Measurements from ENCODE around the gene STK11.

Gene STK11

DNA sequence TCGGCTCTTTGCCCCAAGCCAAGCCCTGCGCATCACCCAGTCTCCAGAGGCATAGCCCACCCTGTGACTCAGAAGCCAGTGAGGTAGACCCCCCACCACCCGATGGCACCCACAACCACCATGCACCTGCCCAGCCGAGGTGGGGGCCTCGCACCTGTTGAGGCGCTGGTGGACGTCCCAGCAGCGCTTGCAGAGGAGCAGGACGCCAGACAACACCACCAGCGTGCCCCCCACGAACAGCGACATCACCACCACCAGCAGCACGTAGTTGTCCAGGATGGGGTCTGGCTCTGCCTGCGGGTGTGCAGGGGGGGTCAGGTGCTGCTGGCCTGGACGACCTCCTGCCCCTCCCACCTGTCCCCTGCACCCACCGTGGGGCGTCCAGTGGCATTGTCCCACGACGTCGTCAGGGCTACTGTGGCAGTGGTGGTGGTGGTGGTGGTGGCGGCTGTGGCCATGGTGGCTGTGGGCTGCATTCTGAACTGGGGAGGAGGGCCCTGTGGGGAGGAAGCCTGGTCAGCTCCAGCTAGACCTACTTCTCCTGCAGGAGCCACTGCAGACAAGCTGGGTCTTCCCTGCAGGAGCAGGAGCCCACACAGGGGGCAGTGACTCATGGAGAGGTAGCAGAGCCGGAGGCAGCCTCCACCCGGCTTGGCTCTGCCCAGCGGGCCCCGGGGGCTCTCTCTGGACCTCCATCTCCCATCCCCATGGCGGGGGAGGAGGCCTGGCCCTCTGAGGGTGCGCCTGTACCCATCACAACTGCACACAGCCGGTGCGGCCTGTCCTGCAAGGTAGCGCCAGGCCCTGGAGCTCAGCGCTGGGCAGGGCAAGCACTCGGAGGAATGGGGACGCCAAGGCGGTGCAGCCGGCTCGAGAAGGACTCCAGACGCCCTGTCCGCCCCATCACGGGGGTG is 30.3 kb downstream of the STK11 start:
- H3K4me3 ChIP-seq (replicated peaks; ENCODE audit: low read depth, low read length) = peak overlapping the region; percentile 73
- DNase-seq (ENCODE audit: extremely low read depth, low read depth) = no peak
- TF ChIP-seq, protein P1, sequence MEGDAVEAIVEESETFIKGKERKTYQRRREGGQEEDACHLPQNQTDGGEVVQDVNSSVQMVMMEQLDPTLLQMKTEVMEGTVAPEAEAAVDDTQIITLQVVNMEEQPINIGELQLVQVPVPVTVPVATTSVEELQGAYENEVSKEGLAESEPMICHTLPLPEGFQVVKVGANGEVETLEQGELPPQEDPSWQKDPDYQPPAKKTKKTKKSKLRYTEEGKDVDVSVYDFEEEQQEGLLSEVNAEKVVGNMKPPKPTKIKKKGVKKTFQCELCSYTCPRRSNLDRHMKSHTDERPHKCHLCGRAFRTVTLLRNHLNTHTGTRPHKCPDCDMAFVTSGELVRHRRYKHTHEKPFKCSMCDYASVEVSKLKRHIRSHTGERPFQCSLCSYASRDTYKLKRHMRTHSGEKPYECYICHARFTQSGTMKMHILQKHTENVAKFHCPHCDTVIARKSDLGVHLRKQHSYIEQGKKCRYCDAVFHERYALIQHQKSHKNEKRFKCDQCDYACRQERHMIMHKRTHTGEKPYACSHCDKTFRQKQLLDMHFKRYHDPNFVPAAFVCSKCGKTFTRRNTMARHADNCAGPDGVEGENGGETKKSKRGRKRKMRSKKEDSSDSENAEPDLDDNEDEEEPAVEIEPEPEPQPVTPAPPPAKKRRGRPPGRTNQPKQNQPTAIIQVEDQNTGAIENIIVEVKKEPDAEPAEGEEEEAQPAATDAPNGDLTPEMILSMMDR (IDR thresholded peaks at IDR 0.05; ENCODE audit: low read depth, low read length, missing control alignments) = no peak

DNA sequence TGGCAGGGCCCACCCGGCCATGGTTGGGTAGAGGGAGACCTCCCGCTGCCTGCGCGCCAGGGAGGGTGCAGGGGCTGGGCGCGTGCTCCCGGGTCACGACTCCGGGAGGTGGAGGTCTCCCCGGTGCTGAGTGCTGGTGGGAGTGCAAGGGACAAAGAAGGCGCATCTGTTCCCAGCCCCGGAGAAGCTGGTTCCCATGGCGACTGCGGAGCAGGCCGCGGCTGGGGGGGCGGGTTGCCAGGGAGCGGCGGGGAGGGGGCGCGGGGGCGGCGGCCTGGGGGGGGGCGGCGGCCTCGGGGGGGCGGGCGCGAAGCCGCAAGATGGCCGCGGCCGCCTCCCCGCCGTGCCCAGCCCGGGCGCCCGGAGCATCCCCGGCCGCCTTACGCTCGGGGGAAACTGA is 31.0 kb downstream of the STK11 start:
- TF ChIP-seq, protein P1 (IDR thresholded peaks at IDR 0.05; ENCODE audit: low read depth, low read length, missing control alignments) = no peak
- peak overlapping the region; percentile 73 for H3K4me3 ChIP-seq (replicated peaks; ENCODE audit: low read depth, low read length)
- DNase-seq (ENCODE audit: extremely low read depth, low read depth) = no peak

DNA sequence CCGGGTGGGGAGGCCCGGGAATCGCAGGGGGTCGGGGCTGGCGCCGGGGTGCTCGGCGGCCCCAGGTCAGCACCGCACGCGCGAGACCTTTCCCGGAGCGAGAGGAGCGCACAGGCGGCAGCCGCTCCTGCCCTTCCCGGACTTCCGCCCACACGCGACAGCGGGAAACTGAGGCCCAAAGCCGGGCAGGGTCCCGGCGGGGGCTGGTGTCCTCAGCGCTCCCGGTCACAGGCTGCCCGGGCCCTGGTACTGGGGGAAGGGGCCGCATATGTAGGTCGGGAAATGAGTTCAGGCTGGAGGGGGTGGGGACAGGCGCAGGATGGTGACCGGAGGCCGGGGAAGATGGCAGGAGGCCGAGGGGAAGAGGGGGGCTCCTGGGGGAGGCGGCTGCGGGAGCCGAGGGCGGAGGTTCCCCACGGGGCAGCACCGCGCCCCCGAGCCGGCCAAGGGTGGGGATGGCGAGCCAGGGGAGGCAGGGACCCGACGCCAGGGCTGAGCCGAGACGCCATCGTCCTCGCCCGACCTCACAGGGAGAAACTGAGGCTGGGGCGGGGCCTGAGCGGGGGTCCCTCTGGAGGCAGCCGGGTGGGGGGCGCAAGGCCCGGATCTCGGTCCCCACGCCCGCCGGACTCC is 31.6 kb downstream of the STK11 start:
- no peak for DNase-seq (ENCODE audit: extremely low read depth, low read depth)
- H3K4me3 ChIP-seq (replicated peaks; ENCODE audit: low read depth, low read length) = peak overlapping the region; percentile 73
- TF ChIP-seq, protein P1 (IDR thresholded peaks at IDR 0.05; ENCODE audit: low read depth, low read length, missing control alignments) = no peak

DNA sequence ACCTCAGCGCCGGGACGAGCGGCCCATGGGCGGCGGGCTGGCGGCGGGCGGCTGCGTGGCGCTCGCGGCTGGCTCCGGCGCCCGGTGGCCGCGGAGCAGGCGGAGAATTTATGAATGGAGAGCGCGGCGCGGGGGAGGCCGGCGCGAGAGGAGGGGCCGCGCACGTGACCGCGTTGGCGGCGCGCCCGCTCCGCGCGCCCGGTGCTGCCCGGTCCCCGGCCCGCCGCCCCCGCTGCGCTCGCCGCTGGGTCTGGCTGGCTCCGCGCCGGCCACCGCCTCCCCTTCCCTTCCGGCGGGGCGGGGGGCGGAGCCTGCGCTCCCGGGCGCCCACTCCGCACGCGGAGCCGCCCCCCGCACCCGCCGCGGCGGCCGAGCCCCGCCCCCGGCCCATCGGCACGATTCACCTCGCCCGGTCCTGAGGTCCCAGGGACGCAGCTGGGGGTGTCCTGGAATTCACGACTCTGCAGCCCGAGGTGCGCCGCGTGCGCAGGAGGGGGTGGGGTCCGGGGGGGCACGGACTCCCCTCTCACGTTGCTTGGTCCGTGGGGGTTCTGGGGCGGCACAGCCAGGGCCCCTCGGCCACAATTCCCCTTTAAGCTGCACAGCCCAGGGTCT is 32.3 kb downstream of the STK11 start, which contains the start of gene CBARP:
TSS of gene CBARP (minus strand) at position 252 of the 615 bp plus-strand sequence. CDS start 1,905 bp downstream, outside the sequence.
- DNase-seq (ENCODE audit: extremely low read depth, low read depth) = no peak
- TF ChIP-seq, protein P1 (IDR thresholded peaks at IDR 0.05; ENCODE audit: low read depth, low read length, missing control alignments) = no peak
- peak within 1 kb of the TSS; percentile 73 for H3K4me3 ChIP-seq (replicated peaks; ENCODE audit: low read depth, low read length)

DNA sequence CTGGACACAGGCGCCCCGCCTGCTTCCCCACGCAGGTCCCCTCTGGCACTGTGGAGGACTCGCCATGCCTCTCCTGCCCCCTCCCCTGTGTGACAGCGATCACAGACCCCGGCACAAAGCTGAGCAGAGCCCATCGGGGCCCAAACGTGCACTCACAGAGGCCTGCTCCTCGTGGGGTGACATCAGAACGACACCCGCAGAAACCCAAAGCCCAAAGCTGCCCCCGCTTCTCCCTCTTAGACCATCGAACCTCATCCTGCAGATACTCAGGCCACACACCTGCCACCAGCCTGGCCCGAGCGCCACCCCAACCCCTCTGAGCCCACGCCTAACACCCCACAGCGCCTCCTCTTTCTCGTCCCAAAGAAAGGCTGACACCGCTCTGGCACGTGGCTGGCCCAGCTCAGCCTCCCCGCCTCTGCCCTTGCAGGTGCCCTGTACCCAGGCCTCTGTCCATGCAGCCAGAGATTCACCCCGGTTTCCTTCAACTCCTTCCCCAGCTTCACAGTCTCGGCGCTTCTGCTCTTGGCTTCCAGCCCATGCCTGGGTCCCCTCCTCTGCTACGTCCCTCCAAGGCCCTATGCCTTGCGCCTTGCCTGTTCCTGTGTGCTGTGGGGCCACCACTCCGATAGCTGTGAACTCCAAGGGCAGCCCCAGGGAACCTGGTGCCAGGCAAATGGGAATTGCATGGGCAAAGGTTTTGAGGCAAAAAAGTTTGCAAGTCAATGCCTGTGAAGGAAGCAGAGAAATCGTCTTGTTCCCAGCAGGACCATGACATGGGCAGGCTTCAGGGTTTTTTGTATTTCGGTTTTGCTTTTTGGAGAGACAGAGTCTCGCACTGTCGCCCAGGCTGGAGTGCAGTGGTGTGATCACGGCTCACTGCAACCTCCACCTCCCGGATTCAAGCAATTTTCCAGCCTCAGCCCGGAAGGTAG is 33.1 kb downstream of the STK11 start:
- no peak for DNase-seq (ENCODE audit: extremely low read depth, low read depth)
- peak overlapping the region; percentile 32 for H3K4me3 ChIP-seq (replicated peaks; ENCODE audit: low read depth, low read length)
- TF ChIP-seq, protein P1 (IDR thresholded peaks at IDR 0.05; ENCODE audit: low read depth, low read length, missing control alignments) = no peak

DNA sequence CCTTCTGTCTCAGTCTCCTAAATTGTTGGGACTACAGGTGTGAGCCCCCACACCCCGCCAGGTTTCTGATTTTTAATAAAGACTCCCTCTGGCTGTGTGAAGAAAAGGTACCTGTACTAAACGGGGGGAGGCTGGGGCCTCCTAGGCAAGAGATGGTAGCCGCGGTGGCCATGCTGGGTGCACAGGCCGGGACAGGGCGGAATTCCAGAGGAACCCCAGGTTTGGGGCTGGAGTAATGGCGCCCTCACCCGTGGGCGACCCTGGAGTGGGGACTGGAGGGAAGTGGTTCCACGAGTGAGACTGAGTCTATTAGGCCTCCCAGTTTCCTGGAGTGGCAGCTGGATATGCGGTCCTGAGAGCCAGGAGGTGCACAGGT is 33.8 kb downstream of the STK11 start:
- H3K4me3 ChIP-seq (replicated peaks; ENCODE audit: low read depth, low read length) = no peak overlapping the region
- no peak for DNase-seq (ENCODE audit: extremely low read depth, low read depth)
- TF ChIP-seq, protein P1 (IDR thresholded peaks at IDR 0.05; ENCODE audit: low read depth, low read length, missing control alignments) = no peak

Measured in HFF-Myc (cell line).